ENCODE measurements around the gene ADAM12.

DNA sequence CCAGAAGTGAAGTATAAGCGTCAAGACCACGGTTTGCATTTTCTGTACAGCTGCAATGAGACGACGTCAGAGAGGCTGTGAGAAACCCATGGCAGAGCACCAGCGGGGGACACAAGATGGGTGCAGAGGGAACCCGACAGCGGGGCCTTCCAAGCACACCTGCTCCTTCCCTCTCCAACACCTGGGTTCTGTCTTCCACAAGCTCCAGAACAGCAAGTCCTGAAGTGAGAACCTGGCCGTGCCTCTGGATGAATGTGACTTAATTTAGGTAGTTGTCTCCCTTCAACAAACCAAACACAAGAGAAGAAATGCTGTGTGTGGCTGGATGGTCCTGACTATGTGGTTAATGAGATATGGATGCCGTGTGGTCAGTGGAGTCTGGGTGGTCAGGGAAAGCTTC lies 76.1 kb downstream of the ADAM12 start:
- TF ChIP-seq, protein P1, sequence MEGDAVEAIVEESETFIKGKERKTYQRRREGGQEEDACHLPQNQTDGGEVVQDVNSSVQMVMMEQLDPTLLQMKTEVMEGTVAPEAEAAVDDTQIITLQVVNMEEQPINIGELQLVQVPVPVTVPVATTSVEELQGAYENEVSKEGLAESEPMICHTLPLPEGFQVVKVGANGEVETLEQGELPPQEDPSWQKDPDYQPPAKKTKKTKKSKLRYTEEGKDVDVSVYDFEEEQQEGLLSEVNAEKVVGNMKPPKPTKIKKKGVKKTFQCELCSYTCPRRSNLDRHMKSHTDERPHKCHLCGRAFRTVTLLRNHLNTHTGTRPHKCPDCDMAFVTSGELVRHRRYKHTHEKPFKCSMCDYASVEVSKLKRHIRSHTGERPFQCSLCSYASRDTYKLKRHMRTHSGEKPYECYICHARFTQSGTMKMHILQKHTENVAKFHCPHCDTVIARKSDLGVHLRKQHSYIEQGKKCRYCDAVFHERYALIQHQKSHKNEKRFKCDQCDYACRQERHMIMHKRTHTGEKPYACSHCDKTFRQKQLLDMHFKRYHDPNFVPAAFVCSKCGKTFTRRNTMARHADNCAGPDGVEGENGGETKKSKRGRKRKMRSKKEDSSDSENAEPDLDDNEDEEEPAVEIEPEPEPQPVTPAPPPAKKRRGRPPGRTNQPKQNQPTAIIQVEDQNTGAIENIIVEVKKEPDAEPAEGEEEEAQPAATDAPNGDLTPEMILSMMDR (IDR thresholded peaks at IDR 0.05): no peak
- TF ChIP-seq EP300 (IDR thresholded peaks at IDR 0.05): no peak
